GM12878 (cell line): ENCODE results near the gene EPO. TPM values are rescaled to one million over a fixed set of nuclear protein-coding genes. Genes with fewer than 3 reads are reported as not detected.

Experiments used
- CREM ChIP-seq: IDR thresholded peaks from 2 replicates; pipeline ENCODE4 v1.6.1; 2014; ENCODE audit warnings: antibody characterized with exemption, low read depth
- FOXK2 ChIP-seq: fragments of 450-650 bp; IDR thresholded peaks from 2 replicates; pipeline ENCODE4 v1.6.1; 2017; ENCODE audit warnings: mild to moderate bottlenecking, moderate library complexity
- FOXM1 ChIP-seq: IDR thresholded peaks from 2 replicates; pipeline ENCODE4 v1.6.1; 2012; ENCODE audit warnings: low read depth, mild to moderate bottlenecking, inconsistent platforms, low read length, moderate library complexity
- JUNB ChIP-seq: IDR thresholded peaks from 2 replicates; pipeline ENCODE4 v1.6.1; 2016; ENCODE audit warnings: antibody characterized with exemption, mild to moderate bottlenecking
- PAX5 ChIP-seq: IDR thresholded peaks from 2 replicates; pipeline ENCODE4 v1.6.1; 2011; ENCODE audit warnings: low read depth, low read length, borderline replicate concordance
- RCOR1 ChIP-seq: conservative IDR thresholded peaks from 2 replicates; pipeline ENCODE4 v1.6.1; 2012; ENCODE audit warnings: low read depth, low read length, improper control_type of control experiment
- SUZ12 ChIP-seq: fragments of 200-600 bp; sonication (generic); IDR thresholded peaks from one replicate; pipeline ENCODE4 v1.6.1; 2018; ENCODE audit warnings: antibody characterized with exemption, mild to moderate bottlenecking; ENCODE audit not compliant: unreplicated experiment
- TBL1XR1 ChIP-seq: IDR thresholded peaks from 2 replicates; pipeline ENCODE4 v1.6.1; 2012; ENCODE audit warnings: low read depth, low read length, improper control_type of control experiment
- polyA plus RNA-seq, 11 experiments: library from polyadenylated mRNA; depleted of rRNA in 4 of 11; unstranded in 6 of 11; stranded (reverse) in 5 of 11; fragments of >200 nt; fragmentation: Nextera tagmentation in 4 of 11; fragmentation: Illumina TruSeq in 1 of 11; extraction: Ambion mirVana in 4 of 11; extraction: Trizol in 1 of 11; gene quantifications; 1 replicate in 1 of 11; 2 replicates in 10 of 11; pipeline versions ENCODE4 v1.2.1 to v1.2.3, GENCODE V29; 2011 to 2016; ENCODE audit warnings: inconsistent platforms in 2 of 11, missing spikeins in 2 of 11, low read depth in 1 of 11
- total RNA-seq, 4 experiments: library from RNA; depleted of rRNA in 3 of 4; stranded (reverse); fragments of >200 nt in 3 of 4; fragmentation: Illumina TruSeq in 1 of 4; extraction: Trizol in 1 of 4; gene quantifications; 2 replicates each; pipeline versions ENCODE4 v1.2.1 to v1.2.3, GENCODE V29; 2013 to 2021
- TF ChIP-seq, protein P1 (sequence below): fragments of 450-650 bp; IDR thresholded peaks from 2 replicates; pipeline ENCODE4 v1.6.1; 2017; ENCODE audit warnings: mild to moderate bottlenecking, moderate library complexity
- TF ChIP-seq, protein P2 (sequence below), 3 experiments: IDR thresholded peaks in 2 of 3; conservative IDR thresholded peaks in 1 of 3; 2 replicates each; pipeline ENCODE4 v1.5.1; 2011; ENCODE audit warnings: low read depth in 3 of 3, low read length in 3 of 3, mild to moderate bottlenecking in 3 of 3, control low read depth in 2 of 3, moderate library complexity in 2 of 3, inconsistent platforms in 1 of 3, mixed read lengths in 1 of 3; ENCODE audit not compliant: control insufficient read depth in 2 of 3, insufficient read depth in 1 of 3; ENCODE audit errors: extremely low read depth in 1 of 3
- TF ChIP-seq, protein P3 (sequence below): fragments of 450-650 bp; IDR thresholded peaks from 2 replicates; pipeline ENCODE4 v1.6.1; 2016; ENCODE audit warnings: mild to moderate bottlenecking, moderate library complexity, borderline replicate concordance
- TF ChIP-seq, protein P4 (sequence below): fragments of 450-650 bp; IDR thresholded peaks from 2 replicates; pipeline ENCODE4 v1.6.1; 2017; ENCODE audit warnings: antibody characterized with exemption, mild to moderate bottlenecking, moderate library complexity
- TF ChIP-seq, protein P5 (sequence below): fragments of 450-650 bp; IDR thresholded peaks from 2 replicates; pipeline ENCODE4 v1.6.1; 2017; ENCODE audit warnings: mild to moderate bottlenecking, low read depth, inconsistent platforms; ENCODE audit not compliant: poor library complexity, severe bottlenecking

The EPO gene
- total and polyA plus RNA-seq, 10 of the 15 experiments (the other 5 are each of a cell fraction or from before 2014, with no cell fraction given): 0.06 to 0.19 TPM; not detected in 8

DNA sequence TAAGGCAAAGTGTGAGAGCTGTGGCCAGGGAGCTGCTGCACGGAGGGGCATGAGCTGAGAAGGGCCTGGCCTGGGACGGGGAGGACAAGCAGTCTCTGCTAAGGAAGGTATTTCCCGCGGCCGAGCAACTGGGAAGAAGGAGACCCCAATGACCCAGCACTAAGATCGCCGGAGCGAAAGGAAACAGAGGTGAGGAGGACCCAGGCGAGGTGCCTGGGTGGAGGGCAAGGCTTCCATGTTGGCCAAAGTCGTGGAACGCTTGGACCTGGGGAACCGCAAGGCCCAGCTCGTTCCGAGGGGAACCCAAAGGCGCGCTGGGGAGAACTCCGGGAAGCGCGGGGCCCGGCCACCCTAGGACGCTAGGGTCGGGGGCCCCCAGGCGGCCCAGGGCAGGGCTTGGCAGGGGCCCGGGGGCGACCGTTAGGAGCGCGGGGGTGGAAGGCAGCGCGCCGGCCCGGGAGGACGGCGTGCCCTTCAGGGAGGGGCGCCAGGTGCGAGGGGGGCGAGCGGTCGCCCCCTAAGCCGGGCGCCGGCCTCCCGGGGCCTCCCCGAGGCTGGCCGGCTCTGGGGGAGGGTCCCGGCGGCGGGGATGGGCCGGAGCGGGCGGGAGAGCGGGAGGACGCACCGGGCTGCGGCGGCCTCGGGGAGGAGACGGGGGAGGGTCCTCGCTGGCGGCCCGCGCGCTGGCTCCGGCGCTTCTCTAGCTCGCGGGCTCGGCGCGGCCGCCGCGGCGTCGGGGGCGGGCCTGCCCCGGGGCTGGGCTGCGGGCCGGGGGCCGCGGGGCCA is 26.8 kb upstream of the EPO start (continued):
- TF ChIP-seq, protein P1, sequence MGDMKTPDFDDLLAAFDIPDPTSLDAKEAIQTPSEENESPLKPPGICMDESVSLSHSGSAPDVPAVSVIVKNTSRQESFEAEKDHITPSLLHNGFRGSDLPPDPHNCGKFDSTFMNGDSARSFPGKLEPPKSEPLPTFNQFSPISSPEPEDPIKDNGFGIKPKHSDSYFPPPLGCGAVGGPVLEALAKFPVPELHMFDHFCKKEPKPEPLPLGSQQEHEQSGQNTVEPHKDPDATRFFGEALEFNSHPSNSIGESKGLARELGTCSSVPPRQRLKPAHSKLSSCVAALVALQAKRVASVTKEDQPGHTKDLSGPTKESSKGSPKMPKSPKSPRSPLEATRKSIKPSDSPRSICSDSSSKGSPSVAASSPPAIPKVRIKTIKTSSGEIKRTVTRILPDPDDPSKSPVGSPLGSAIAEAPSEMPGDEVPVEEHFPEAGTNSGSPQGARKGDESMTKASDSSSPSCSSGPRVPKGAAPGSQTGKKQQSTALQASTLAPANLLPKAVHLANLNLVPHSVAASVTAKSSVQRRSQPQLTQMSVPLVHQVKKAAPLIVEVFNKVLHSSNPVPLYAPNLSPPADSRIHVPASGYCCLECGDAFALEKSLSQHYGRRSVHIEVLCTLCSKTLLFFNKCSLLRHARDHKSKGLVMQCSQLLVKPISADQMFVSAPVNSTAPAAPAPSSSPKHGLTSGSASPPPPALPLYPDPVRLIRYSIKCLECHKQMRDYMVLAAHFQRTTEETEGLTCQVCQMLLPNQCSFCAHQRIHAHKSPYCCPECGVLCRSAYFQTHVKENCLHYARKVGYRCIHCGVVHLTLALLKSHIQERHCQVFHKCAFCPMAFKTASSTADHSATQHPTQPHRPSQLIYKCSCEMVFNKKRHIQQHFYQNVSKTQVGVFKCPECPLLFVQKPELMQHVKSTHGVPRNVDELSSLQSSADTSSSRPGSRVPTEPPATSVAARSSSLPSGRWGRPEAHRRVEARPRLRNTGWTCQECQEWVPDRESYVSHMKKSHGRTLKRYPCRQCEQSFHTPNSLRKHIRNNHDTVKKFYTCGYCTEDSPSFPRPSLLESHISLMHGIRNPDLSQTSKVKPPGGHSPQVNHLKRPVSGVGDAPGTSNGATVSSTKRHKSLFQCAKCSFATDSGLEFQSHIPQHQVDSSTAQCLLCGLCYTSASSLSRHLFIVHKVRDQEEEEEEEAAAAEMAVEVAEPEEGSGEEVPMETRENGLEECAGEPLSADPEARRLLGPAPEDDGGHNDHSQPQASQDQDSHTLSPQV: no peak
- TF ChIP-seq PAX5 (no peak), RCOR1 (no peak), SUZ12 (no peak), JUNB (no peak), CREM (no peak), FOXM1 (no peak), FOXK2 (no peak), TBL1XR1 (no peak)
- TF ChIP-seq, protein P2, sequence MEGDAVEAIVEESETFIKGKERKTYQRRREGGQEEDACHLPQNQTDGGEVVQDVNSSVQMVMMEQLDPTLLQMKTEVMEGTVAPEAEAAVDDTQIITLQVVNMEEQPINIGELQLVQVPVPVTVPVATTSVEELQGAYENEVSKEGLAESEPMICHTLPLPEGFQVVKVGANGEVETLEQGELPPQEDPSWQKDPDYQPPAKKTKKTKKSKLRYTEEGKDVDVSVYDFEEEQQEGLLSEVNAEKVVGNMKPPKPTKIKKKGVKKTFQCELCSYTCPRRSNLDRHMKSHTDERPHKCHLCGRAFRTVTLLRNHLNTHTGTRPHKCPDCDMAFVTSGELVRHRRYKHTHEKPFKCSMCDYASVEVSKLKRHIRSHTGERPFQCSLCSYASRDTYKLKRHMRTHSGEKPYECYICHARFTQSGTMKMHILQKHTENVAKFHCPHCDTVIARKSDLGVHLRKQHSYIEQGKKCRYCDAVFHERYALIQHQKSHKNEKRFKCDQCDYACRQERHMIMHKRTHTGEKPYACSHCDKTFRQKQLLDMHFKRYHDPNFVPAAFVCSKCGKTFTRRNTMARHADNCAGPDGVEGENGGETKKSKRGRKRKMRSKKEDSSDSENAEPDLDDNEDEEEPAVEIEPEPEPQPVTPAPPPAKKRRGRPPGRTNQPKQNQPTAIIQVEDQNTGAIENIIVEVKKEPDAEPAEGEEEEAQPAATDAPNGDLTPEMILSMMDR (IDR thresholded peaks at IDR 0.05 in 2 of 3, conservative IDR thresholded peaks at IDR 0.05 in 1 of 3; ENCODE audit: control insufficient read depth in 2 of 3, extremely low read depth in 1 of 3, insufficient read depth in 1 of 3, low read depth in 3 of 3, low read length in 3 of 3): no peak
- TF ChIP-seq, protein P3, sequence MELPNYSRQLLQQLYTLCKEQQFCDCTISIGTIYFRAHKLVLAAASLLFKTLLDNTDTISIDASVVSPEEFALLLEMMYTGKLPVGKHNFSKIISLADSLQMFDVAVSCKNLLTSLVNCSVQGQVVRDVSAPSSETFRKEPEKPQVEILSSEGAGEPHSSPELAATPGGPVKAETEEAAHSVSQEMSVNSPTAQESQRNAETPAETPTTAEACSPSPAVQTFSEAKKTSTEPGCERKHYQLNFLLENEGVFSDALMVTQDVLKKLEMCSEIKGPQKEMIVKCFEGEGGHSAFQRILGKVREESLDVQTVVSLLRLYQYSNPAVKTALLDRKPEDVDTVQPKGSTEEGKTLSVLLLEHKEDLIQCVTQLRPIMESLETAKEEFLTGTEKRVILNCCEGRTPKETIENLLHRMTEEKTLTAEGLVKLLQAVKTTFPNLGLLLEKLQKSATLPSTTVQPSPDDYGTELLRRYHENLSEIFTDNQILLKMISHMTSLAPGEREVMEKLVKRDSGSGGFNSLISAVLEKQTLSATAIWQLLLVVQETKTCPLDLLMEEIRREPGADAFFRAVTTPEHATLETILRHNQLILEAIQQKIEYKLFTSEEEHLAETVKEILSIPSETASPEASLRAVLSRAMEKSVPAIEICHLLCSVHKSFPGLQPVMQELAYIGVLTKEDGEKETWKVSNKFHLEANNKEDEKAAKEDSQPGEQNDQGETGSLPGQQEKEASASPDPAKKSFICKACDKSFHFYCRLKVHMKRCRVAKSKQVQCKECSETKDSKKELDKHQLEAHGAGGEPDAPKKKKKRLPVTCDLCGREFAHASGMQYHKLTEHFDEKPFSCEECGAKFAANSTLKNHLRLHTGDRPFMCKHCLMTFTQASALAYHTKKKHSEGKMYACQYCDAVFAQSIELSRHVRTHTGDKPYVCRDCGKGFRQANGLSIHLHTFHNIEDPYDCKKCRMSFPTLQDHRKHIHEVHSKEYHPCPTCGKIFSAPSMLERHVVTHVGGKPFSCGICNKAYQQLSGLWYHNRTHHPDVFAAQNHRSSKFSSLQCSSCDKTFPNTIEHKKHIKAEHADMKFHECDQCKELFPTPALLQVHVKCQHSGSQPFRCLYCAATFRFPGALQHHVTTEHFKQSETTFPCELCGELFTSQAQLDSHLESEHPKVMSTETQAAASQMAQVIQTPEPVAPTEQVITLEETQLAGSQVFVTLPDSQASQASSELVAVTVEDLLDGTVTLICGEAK: no peak
- TF ChIP-seq, protein P4, sequence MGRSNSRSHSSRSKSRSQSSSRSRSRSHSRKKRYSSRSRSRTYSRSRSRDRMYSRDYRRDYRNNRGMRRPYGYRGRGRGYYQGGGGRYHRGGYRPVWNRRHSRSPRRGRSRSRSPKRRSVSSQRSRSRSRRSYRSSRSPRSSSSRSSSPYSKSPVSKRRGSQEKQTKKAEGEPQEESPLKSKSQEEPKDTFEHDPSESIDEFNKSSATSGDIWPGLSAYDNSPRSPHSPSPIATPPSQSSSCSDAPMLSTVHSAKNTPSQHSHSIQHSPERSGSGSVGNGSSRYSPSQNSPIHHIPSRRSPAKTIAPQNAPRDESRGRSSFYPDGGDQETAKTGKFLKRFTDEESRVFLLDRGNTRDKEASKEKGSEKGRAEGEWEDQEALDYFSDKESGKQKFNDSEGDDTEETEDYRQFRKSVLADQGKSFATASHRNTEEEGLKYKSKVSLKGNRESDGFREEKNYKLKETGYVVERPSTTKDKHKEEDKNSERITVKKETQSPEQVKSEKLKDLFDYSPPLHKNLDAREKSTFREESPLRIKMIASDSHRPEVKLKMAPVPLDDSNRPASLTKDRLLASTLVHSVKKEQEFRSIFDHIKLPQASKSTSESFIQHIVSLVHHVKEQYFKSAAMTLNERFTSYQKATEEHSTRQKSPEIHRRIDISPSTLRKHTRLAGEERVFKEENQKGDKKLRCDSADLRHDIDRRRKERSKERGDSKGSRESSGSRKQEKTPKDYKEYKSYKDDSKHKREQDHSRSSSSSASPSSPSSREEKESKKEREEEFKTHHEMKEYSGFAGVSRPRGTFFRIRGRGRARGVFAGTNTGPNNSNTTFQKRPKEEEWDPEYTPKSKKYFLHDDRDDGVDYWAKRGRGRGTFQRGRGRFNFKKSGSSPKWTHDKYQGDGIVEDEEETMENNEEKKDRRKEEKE: no peak
- TF ChIP-seq, protein P5, sequence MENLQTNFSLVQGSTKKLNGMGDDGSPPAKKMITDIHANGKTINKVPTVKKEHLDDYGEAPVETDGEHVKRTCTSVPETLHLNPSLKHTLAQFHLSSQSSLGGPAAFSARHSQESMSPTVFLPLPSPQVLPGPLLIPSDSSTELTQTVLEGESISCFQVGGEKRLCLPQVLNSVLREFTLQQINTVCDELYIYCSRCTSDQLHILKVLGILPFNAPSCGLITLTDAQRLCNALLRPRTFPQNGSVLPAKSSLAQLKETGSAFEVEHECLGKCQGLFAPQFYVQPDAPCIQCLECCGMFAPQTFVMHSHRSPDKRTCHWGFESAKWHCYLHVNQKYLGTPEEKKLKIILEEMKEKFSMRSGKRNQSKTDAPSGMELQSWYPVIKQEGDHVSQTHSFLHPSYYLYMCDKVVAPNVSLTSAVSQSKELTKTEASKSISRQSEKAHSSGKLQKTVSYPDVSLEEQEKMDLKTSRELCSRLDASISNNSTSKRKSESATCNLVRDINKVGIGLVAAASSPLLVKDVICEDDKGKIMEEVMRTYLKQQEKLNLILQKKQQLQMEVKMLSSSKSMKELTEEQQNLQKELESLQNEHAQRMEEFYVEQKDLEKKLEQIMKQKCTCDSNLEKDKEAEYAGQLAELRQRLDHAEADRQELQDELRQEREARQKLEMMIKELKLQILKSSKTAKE: no peak
